Caco-2 (cell line): ENCODE measurements around the gene TACC2. TPM values are rescaled to one million over a fixed set of nuclear protein-coding genes. Genes with fewer than 3 reads are reported as not detected.

Experiments used
- BruUV-seq: library from RNA; stranded (reverse); fragments of 400-500 nt; replicated peaks from 2 replicates; lab custom pipeline; 2021; lab: Mats Ljungman, UMichigan
- CTCF ChIA-PET: fragments of 300-600 bp; sonication (Branson Sonifier 250); formaldehyde crosslinking; loops from one replicate; lab custom pipeline; 2022; ENCODE audit warnings: antibody characterized with exemption; lab: Charles Lee
- POLR2A ChIA-PET: fragments of 300-600 bp; sonication (Branson Sonifier 250); formaldehyde crosslinking; loops from one replicate; lab custom pipeline; 2022; ENCODE audit warnings: antibody characterized with exemption; lab: Charles Lee
- DNase-seq, 2 experiments: peaks; one replicate each; pipeline versions ENCODE4 v3.0.0 to v3.0.0-alpha.2; 2020 to 2022
- H3K27me3 ChIP-seq: replicated peaks from 2 replicates; pipeline ENCODE4 v1.6.0; 2011; ENCODE audit warnings: low read length; ENCODE audit not compliant: control insufficient read depth, insufficient read depth
- H3K36me3 ChIP-seq: 2 replicates; pipeline ENCODE4 v1.5.1; 2011; ENCODE audit warnings: low read length; ENCODE audit not compliant: control insufficient read depth, insufficient read depth
- H3K4me1 ChIP-seq: fragments of 250-450 bp; sonication (Bioruptor Pico); 2 replicates; pipeline ENCODE4 v1.5.1; 2020; ENCODE audit warnings: mild to moderate bottlenecking
- H3K4me3 ChIP-seq: 2 replicates; pipeline ENCODE4 v1.5.1; 2011; ENCODE audit warnings: low read depth, mild to moderate bottlenecking, control low read depth, low read length
- H3K9me3 ChIP-seq: fragments of 250-450 bp; sonication (Bioruptor Pico); 2 replicates; pipeline ENCODE4 v1.5.1; 2020; ENCODE audit warnings: mild to moderate bottlenecking, moderate library complexity
- H3K27ac Mint-ChIP-seq: one replicate; pipeline ENCODE4 v1.8.0; 2022; ENCODE audit warnings: mixed read lengths; ENCODE audit not compliant: unreplicated experiment
- H3K27me3 Mint-ChIP-seq: one replicate; pipeline ENCODE4 v1.8.0; 2022; ENCODE audit warnings: mixed read lengths; ENCODE audit not compliant: insufficient read depth, unreplicated experiment
- H3K36me3 Mint-ChIP-seq: one replicate; pipeline ENCODE4 v1.8.0; 2022; ENCODE audit warnings: mild to moderate bottlenecking, mixed read lengths; ENCODE audit not compliant: insufficient read depth, unreplicated experiment
- H3K4me1 Mint-ChIP-seq: one replicate; pipeline ENCODE4 v1.8.0; 2022; ENCODE audit warnings: low read depth, mixed read lengths; ENCODE audit not compliant: unreplicated experiment
- H3K4me3 Mint-ChIP-seq: one replicate; pipeline ENCODE4 v1.8.0; 2022; ENCODE audit warnings: mild to moderate bottlenecking, moderate library complexity, mixed read lengths; ENCODE audit not compliant: unreplicated experiment
- H3K9me3 Mint-ChIP-seq: one replicate; pipeline ENCODE4 v1.8.0; 2022; ENCODE audit warnings: mixed read lengths; ENCODE audit not compliant: unreplicated experiment
- CTCF ChIP-seq, 2 experiments: fragments of 200-600 bp in 1 of 2; IDR thresholded peaks; 1 replicate in 1 of 2; 2 replicates in 1 of 2; pipeline versions ENCODE4 v1.5.1 to v1.8.0; 2011 to 2022; ENCODE audit warnings: antibody characterized with exemption in 1 of 2, control low read depth in 1 of 2, inconsistent platforms in 1 of 2, low read depth in 1 of 2, low read length in 1 of 2, mild to moderate bottlenecking in 1 of 2, moderate library complexity in 1 of 2; ENCODE audit not compliant: insufficient read depth in 1 of 2, severe bottlenecking in 1 of 2, unreplicated experiment in 1 of 2
- intact Hi-C: fragments of 100-400 bp; cut with micrococcal nuclease; formaldehyde crosslinking; loops from one replicate; pipeline ENCODE4 v1.10.0; 2022; ENCODE audit not compliant: unreplicated experiment
- total RNA-seq: library from RNA; stranded (reverse); gene quantifications from 2 replicates; pipeline ENCODE4 v1.2.3, GENCODE V29; 2022

TACC2 gene
- total RNA-seq, 1 experiment from 2014 or later = 117 TPM

- ChIA-PET CTCF (no interaction called here), POLR2A (no interaction called here)
- Mint-ChIP-seq H3K36me3 (no peaks in the 10 kb centered on the region), H3K27ac (no peak overlapping the region), H3K27me3 (no peaks in the 10 kb centered on the region), H3K4me3 (no peak overlapping the region), H3K9me3 (no peaks in the 10 kb centered on the region), H3K4me1 (peaks cover 22% of the 10 kb centered on the region)
- Histone ChIP-seq H3K4me3 (no peak overlapping the region), H3K4me1 (peaks cover 32% of the 10 kb centered on the region), H3K27me3 (no peaks in the 10 kb centered on the region), H3K9me3 (no peaks in the 10 kb centered on the region), H3K36me3 (no peaks in the 10 kb centered on the region)
- intact Hi-C loops = no loop called here
- TF ChIP-seq CTCF (IDR thresholded peaks at IDR 0.05; ENCODE audit: insufficient read depth in 1 of 2, low read depth in 1 of 2, low read length in 1 of 2, severe bottlenecking in 1 of 2, unreplicated experiment in 1 of 2) = no peak
- BruUV-seq = no TSS peak
- DNase-seq = no peak
These were observed 302.8 kb downstream of the TACC2 start for GRCh38 chr10:122291739-122292138.

DNA sequence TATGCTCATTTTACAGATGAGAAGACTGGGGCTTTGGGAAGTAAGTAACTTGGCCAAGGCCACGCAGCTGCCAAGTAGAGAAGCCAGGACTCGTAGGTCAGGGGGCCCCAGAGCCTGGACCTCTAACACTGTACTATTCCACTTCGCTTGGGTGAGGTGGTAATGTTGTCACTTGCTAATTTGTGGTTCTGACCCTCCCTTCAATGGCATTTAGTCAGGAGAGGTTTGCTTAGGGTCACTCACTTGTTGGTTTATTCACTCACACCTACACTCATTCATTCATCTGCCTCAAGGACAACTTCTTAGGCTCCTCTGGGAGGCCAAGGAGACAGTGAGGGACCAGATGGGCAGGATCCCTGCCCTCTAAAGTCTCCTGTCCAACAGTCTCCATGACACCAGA lies 303.4 kb downstream of the TACC2 start:
- TF ChIP-seq CTCF (IDR thresholded peaks at IDR 0.05; ENCODE audit: insufficient read depth in 1 of 2, low read depth in 1 of 2, low read length in 1 of 2, severe bottlenecking in 1 of 2, unreplicated experiment in 1 of 2) = no peak
- Histone ChIP-seq H3K4me3 (no peak overlapping the region), H3K36me3 (no peaks in the 10 kb centered on the region), H3K4me1 (peaks cover 32% of the 10 kb centered on the region), H3K27me3 (no peaks in the 10 kb centered on the region), H3K9me3 (no peaks in the 10 kb centered on the region)
- intact Hi-C loops = no loop called here
- no peaks in the 10 kb centered on the region for H3K36me3 Mint-ChIP-seq
- no peak for DNase-seq
- no peaks in the 10 kb centered on the region for H3K27me3 Mint-ChIP-seq
- H3K4me1 Mint-ChIP-seq = peaks cover 22% of the 10 kb centered on the region
- BruUV-seq = no TSS peak
- H3K4me3 Mint-ChIP-seq = no peak overlapping the region
- POLR2A ChIA-PET = no interaction called here
- CTCF ChIA-PET = no interaction called here
- H3K9me3 Mint-ChIP-seq = no peaks in the 10 kb centered on the region
- H3K27ac Mint-ChIP-seq = no peak overlapping the region

DNA sequence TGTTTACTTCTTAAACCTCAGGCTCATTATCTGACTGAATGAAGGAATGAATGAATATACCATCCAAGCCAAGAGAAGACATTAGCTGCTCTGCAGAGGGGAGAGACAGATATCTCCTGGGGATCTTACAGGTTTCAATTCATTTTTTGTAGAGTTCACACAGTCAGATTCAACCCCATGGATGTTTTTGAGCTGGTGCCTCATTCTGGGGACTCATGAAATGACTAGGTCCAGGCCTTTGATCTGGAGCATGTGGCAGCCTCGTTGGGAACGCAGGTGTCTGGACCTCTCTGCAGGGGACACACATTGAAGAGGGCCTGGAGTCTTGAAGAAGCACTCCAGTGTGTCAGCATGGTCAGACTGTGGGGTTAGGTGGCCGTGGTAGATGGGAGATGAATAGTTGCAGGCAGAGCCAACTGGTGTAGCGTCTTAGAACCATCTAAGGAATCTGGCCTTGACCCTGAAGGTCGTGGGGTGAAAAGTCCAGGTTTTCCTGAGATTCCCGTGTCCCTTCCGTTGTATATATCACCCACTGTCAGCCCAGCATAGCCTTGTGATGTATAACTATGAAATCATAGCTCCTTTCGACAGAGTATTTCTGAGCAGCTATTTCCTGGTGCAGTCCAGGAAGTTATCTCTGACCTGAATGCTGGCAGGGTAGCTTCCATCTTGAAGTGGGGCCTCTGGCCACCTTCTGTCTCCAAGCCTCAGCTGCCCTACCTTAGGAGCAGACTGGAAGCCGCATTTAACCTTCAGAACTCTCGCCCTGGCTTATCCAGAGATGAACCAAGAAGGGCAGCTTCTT lies 304.4 kb downstream of the TACC2 start:
- ChIA-PET POLR2A (interaction anchor here (0.5 to 0.9 kb wide), 2 partner anchors 81 to 390 kb away, joined by 3 to 4 read pairs; no protein-coding TSS in a partner anchor), CTCF (interaction anchor here (1.0 to 1.6 kb wide), 3 partner anchors 14 to 25 kb away, joined by 4 to 7 read pairs (median 5); no protein-coding TSS in a partner anchor)

More for the DNA sequence above, 304.4 kb downstream of the TACC2 start:
- no peak for TF ChIP-seq CTCF (IDR thresholded peaks at IDR 0.05; ENCODE audit: insufficient read depth in 1 of 2, low read depth in 1 of 2, low read length in 1 of 2, severe bottlenecking in 1 of 2, unreplicated experiment in 1 of 2)
- no peak for DNase-seq
- peaks cover 32% of the 10 kb centered on the region for H3K4me1 ChIP-seq
- Mint-ChIP-seq H3K9me3 (no peaks in the 10 kb centered on the region), H3K27me3 (no peaks in the 10 kb centered on the region), H3K4me3 (no peak overlapping the region), H3K27ac (peak overlapping the region; percentile 1), H3K36me3 (no peaks in the 10 kb centered on the region), H3K4me1 (peaks cover 22% of the 10 kb centered on the region)
- H3K27me3 ChIP-seq = no peaks in the 10 kb centered on the region
- TSS peak; percentile 41 for BruUV-seq
- H3K9me3 ChIP-seq = no peaks in the 10 kb centered on the region
- no peaks in the 10 kb centered on the region for H3K36me3 ChIP-seq
- no peak overlapping the region for H3K4me3 ChIP-seq
- intact Hi-C loops = no loop called here
